ENCODE data around the gene CYGB. TPM values are rescaled to one million over a fixed set of nuclear protein-coding genes. Genes with fewer than 3 reads are reported as not detected.
"Not testable (repeated sequence)": the region's sequence is repeated elsewhere in the genome, so short reads cannot be mapped to it uniquely, and the experiment has no call there.

The CYGB gene
- polyA plus RNA-seq, 3 donors: not detected

DNA sequence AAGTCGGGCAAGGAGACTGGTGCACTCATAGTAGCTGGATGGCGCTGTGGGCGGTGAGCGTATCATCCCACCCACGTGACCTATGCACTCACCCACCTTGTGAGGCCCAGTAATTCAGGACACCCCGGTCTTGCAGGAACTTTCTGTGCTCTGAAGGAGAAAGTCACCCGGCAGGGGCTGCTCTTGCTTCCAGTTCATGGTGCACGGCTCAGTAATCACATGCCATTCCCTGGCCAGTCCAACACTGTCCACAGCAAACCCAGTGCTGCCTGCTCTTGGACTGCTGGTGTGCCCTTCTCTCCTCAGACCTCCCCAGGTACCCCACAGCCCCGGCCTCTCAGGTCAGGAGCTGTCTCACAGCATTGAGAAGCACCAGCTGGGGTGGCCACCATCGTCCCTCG, 19.9 kb downstream of the CYGB start:
- H3K36me3 Mint-ChIP-seq: no peaks in the 10 kb centered on the region
- DNase-seq: no peak
- intact Hi-C loops (cut with micrococcal nuclease): no loop called here
- 94% methylated on average over 11 of the region's 11 CpGs for WGBS (ENCODE audit: insufficient coverage)
- H3K27me3 Mint-ChIP-seq (ENCODE audit: low read depth in 3 of 3): peaks cover 12 to 14% (median 12%) of the 10 kb centered on the region in 3 donors
- no peaks in the 10 kb centered on the region for H3K36me3 ChIP-seq (replicated peaks in 1 of 2; ENCODE audit: control insufficient read depth in 1 of 2, insufficient read depth in 2 of 2, low read length in 2 of 2)
- H3K4me1 Mint-ChIP-seq: peaks cover 26% of the 10 kb centered on the region
- H3K9ac ChIP-seq (ENCODE audit: insufficient read depth, low read length, poor library complexity, severe bottlenecking): no peak overlapping the region
- H3K4me2 ChIP-seq (replicated peaks; ENCODE audit: extremely low read depth, low read length, poor library complexity, severe bottlenecking): no peak overlapping the region
- H3K9me3 Mint-ChIP-seq: peaks cover 0 to 3% (median 0%) of the 10 kb centered on the region in 7 donors
- H3K4me3 Mint-ChIP-seq: no peak overlapping the region
- no peaks in the 10 kb centered on the region for H3K9me3 ChIP-seq (replicated peaks in 1 of 2; ENCODE audit: control insufficient read depth in 1 of 2, insufficient read depth in 1 of 2, low read length in 2 of 2)
- peaks cover 16 to 20% of the 10 kb centered on the region in 2 donors for H3K4me1 ChIP-seq (ENCODE audit: control insufficient read depth in 1 of 2, insufficient read depth in 2 of 2, low read length in 2 of 2)
- TF ChIP-seq, protein P1, sequence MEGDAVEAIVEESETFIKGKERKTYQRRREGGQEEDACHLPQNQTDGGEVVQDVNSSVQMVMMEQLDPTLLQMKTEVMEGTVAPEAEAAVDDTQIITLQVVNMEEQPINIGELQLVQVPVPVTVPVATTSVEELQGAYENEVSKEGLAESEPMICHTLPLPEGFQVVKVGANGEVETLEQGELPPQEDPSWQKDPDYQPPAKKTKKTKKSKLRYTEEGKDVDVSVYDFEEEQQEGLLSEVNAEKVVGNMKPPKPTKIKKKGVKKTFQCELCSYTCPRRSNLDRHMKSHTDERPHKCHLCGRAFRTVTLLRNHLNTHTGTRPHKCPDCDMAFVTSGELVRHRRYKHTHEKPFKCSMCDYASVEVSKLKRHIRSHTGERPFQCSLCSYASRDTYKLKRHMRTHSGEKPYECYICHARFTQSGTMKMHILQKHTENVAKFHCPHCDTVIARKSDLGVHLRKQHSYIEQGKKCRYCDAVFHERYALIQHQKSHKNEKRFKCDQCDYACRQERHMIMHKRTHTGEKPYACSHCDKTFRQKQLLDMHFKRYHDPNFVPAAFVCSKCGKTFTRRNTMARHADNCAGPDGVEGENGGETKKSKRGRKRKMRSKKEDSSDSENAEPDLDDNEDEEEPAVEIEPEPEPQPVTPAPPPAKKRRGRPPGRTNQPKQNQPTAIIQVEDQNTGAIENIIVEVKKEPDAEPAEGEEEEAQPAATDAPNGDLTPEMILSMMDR (IDR thresholded peaks at IDR 0.05): no peak
- no peak overlapping the region for H2AFZ ChIP-seq (ENCODE audit: insufficient read depth, low read depth, low read length, poor library complexity, severe bottlenecking)
- H3K27ac ChIP-seq (ENCODE audit: low read depth in 1 of 2, low read length in 2 of 2): no peak overlapping the region
- no peaks in the 10 kb centered on the region for H3K27me3 ChIP-seq (ENCODE audit: control insufficient read depth in 2 of 2, insufficient read depth in 2 of 2, low read length in 2 of 2)
- H3K4me3 ChIP-seq (replicated peaks in 1 of 3; ENCODE audit: low read depth in 2 of 3, low read length in 3 of 3): no peak overlapping the region
- H3K27ac Mint-ChIP-seq: no peak overlapping the region
- H3K79me2 ChIP-seq (ENCODE audit: insufficient read depth, low read length): no peaks in the 10 kb centered on the region
- no peaks in the 10 kb centered on the region for H4K20me1 ChIP-seq (ENCODE audit: insufficient read depth, low read length)

DNA sequence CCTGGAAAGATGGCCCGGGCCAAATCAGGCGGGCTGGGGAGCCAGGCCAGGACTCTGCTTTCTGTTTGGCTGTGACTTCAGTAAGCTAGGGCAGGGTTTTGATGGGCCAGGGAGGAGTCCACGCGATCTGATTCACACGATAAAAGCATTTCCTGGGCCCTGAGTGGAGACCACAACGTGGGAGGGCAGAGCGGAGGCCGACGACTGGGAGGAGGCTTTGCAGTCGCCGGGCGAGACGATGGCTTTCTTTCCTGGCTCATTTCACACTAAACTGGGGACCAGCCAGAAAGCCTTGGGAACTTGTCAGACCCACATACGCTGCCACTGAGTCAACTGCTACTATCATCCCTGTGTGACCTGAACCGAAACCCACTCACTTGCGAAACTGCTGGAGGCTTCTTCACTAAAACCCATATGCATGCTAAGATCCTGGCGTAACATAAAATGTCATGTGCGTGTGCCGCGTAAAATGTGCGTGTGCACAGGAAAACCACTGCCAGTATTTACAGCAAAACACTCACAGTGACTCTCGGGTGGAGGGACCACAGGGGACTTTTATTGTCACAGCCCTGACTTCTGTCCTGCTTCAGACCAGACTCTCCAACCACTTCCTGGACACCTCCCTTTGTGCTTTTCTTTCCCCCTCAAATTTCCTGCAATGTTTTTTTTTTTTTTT, 22.1 kb downstream of the CYGB start:
- Histone ChIP-seq H3K27me3 (ENCODE audit: control insufficient read depth in 2 of 2, insufficient read depth in 2 of 2, low read length in 2 of 2) (no peaks in the 10 kb centered on the region), H2AFZ (ENCODE audit: insufficient read depth, low read depth, low read length, poor library complexity, severe bottlenecking) (peak overlapping the region; percentile 52), H3K27ac (ENCODE audit: low read depth in 1 of 2, low read length in 2 of 2) (peak overlapping the region; percentile 78 to 82), H3K36me3 (replicated peaks in 1 of 2; ENCODE audit: control insufficient read depth in 1 of 2, insufficient read depth in 2 of 2, low read length in 2 of 2) (no peaks in the 10 kb centered on the region), H3K9me3 (replicated peaks in 1 of 2; ENCODE audit: control insufficient read depth in 1 of 2, insufficient read depth in 1 of 2, low read length in 2 of 2) (no peaks in the 10 kb centered on the region), H3K4me1 (ENCODE audit: control insufficient read depth in 1 of 2, insufficient read depth in 2 of 2, low read length in 2 of 2) (peaks cover 37 to 41% of the 10 kb centered on the region in 2 donors), H3K79me2 (ENCODE audit: insufficient read depth, low read length) (no peaks in the 10 kb centered on the region), H3K4me3 (replicated peaks in 1 of 3; ENCODE audit: low read depth in 2 of 3, low read length in 3 of 3) (peak overlapping the region in 2 of 3 experiments; percentile 6 to 45), H4K20me1 (ENCODE audit: insufficient read depth, low read length) (no peaks in the 10 kb centered on the region), H3K9ac (ENCODE audit: insufficient read depth, low read length, poor library complexity, severe bottlenecking) (peak overlapping the region; percentile 64), H3K4me2 (replicated peaks; ENCODE audit: extremely low read depth, low read length, poor library complexity, severe bottlenecking) (peak overlapping the region; percentile 50)
- no peaks in the 10 kb centered on the region for H3K36me3 Mint-ChIP-seq
- H3K4me1 Mint-ChIP-seq: peaks cover 47% of the 10 kb centered on the region
- peak; percentile 90 to 99 (median 97) for DNase-seq
- intact Hi-C loops (cut with micrococcal nuclease): no loop called here
- H3K27me3 Mint-ChIP-seq (ENCODE audit: low read depth in 3 of 3): peaks cover 6 to 10% (median 9%) of the 10 kb centered on the region in 3 donors
- 9% methylated on average over 22 of the region's 22 CpGs for WGBS (ENCODE audit: insufficient coverage)
- peaks cover 0 to 3% (median 0%) of the 10 kb centered on the region in 7 donors for H3K9me3 Mint-ChIP-seq
- H3K4me3 Mint-ChIP-seq: peak overlapping the region; percentile 67 to 88
- TF ChIP-seq, protein P1 (IDR thresholded peaks at IDR 0.05): no peak
- peak overlapping the region; percentile 92 to 99 (median 94) for H3K27ac Mint-ChIP-seq

DNA sequence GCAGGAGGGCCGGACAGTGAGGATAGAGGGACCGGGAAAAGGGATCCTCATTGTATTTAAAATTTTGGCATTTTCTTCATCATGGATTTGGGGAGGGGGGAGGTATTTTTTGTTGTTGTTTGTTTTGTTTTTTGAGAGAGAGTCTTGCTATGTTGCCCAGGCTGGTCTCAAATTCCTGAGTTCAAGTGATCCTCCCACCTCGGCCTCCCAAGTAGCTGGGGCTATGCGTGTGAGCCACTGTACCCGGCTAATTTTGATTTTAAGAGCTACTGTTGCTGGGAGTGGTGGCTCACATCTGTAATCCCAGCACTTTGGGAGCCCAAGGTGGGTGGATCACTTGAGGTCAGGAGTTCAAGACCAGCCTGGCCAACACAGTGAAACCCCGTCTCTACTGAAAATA, 23.2 kb downstream of the CYGB start:
- H3K27ac ChIP-seq (ENCODE audit: low read depth in 1 of 2, low read length in 2 of 2); H3K9ac ChIP-seq (ENCODE audit: insufficient read depth, low read length, poor library complexity, severe bottlenecking); H3K36me3 ChIP-seq (replicated peaks in 1 of 2; ENCODE audit: control insufficient read depth in 1 of 2, insufficient read depth in 2 of 2, low read length in 2 of 2); H3K79me2 ChIP-seq (ENCODE audit: insufficient read depth, low read length); H3K9me3 Mint-ChIP-seq; H3K9me3 ChIP-seq (replicated peaks in 1 of 2; ENCODE audit: control insufficient read depth in 1 of 2, insufficient read depth in 1 of 2, low read length in 2 of 2); H2AFZ ChIP-seq (ENCODE audit: insufficient read depth, low read depth, low read length, poor library complexity, severe bottlenecking); H3K27me3 Mint-ChIP-seq (ENCODE audit: low read depth in 3 of 3); intact Hi-C loops (cut with micrococcal nuclease); H3K27me3 ChIP-seq (ENCODE audit: control insufficient read depth in 2 of 2, insufficient read depth in 2 of 2, low read length in 2 of 2); DNase-seq; H3K36me3 Mint-ChIP-seq; H4K20me1 ChIP-seq (ENCODE audit: insufficient read depth, low read length); H3K4me3 ChIP-seq (replicated peaks in 1 of 3; ENCODE audit: low read depth in 2 of 3, low read length in 3 of 3); H3K4me2 ChIP-seq (replicated peaks; ENCODE audit: extremely low read depth, low read length, poor library complexity, severe bottlenecking): not testable (repeated sequence)
- Mint-ChIP-seq H3K4me1 (peaks cover 55% of the 10 kb centered on the region), H3K27ac (peak overlapping the region in 6 of 7 donors; percentile 3 to 99 (median 62)), H3K4me3 (peak overlapping the region in 1 of 2 donors; percentile 67)
- 100% methylated on average over 3 of the region's 6 CpGs for WGBS (ENCODE audit: insufficient coverage)
- peaks cover 41 to 47% of the 10 kb centered on the region in 2 donors for H3K4me1 ChIP-seq (ENCODE audit: control insufficient read depth in 1 of 2, insufficient read depth in 2 of 2, low read length in 2 of 2)
